Measurements from ENCODE around the gene GPANK1.

DNA sequence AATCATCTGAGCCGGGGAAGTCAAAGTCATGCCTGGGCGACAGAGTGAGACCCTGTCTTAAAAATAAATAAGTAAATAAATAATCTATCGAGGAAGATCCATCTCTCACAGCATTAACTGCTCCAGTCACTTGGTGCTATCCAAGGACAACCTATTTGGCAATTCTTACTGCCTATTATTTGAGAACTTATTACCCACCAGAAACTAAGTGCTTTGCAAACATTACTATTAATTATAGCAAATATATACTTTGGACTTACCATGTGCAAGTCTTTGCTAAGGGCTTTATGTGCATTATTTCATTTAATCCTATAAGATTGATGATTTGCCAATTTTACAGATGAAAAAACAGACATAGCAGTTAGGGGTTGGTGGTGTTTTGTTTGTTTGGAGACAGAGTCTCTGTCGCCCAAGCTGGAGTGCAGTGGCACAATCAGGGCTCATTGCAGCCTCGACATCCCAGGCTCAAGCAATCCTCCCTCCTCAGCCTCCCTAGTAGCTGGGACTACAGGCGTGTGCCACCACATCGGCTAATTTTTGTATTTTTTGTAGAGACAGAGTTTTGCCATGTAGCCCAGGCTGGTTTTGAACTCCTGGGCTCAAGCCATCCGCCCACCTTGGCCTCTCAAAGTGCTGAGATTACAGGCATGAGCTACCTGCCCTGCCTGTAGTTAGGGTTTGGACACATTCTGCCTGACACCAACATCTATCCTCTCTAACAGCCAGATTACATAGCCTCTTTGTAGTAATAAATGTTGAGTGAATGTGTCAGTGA is 10.0 kb downstream of the GPANK1 start:
- TF ChIP-seq, protein P1, sequence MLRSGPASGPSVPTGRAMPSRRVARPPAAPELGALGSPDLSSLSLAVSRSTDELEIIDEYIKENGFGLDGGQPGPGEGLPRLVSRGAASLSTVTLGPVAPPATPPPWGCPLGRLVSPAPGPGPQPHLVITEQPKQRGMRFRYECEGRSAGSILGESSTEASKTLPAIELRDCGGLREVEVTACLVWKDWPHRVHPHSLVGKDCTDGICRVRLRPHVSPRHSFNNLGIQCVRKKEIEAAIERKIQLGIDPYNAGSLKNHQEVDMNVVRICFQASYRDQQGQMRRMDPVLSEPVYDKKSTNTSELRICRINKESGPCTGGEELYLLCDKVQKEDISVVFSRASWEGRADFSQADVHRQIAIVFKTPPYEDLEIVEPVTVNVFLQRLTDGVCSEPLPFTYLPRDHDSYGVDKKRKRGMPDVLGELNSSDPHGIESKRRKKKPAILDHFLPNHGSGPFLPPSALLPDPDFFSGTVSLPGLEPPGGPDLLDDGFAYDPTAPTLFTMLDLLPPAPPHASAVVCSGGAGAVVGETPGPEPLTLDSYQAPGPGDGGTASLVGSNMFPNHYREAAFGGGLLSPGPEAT (IDR thresholded peaks at IDR 0.05; ENCODE audit: low read depth), result no peak
- TF ChIP-seq FOS (IDR thresholded peaks at IDR 0.05; ENCODE audit: borderline replicate concordance, extremely low read depth, insufficient read length) (no peak), EZH2 (IDR thresholded peaks at IDR 0.05; ENCODE audit: borderline replicate concordance, control insufficient read depth, low read depth, low read length) (no peak)

Data from GM12878 (cell line).